OCI-LY7 (cell line): ENCODE results near the gene BCL2L13.

Experiments
- CTCF ChIP-seq: fragments of 200-600 bp; sonication (generic); conservative IDR thresholded peaks from 2 replicates; pipeline ENCODE4 v1.5.1; 2014; ENCODE audit warnings: mild to moderate bottlenecking, antibody characterized with exemption, low read length, moderate library complexity, mixed read lengths
- EZH2phosphoT487 ChIP-seq: fragments of 200-600 bp; sonication (generic); IDR thresholded peaks from 2 replicates; pipeline ENCODE4 v1.6.1; 2018; ENCODE audit warnings: low read depth, borderline replicate concordance, mild to moderate bottlenecking, mixed run types, antibody characterized with exemption, low read length, moderate library complexity, mixed read lengths

DNA sequence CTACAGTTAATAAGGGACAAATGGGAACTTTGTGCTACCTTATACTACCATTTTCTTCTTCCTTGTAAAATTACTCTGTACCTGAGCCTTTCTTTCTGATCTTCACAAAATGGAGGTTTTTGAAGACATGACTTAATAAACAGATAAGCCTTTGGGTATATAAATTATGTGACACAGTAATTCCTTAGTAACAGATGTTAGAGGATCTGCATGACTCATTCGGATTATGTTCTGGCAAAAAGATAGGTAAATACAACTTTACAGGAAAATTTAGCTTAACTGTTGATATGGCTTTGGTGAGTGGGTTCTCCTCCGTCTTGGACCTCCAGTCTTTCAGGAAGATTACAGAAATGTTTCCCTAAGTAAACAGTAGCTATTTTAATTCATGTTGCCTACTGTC is 73.9 kb downstream of the BCL2L13 start:
- TF ChIP-seq EZH2phosphoT487 (no peak), CTCF (no peak)
